Kidney epithelial cell (primary cell): ENCODE results near the gene H19. TPM values are rescaled to one million over a fixed set of nuclear protein-coding genes. Genes with fewer than 3 reads are reported as not detected.

Experiments used
- DNase-seq: peaks from one replicate; pipeline ENCODE4 v3.0.0-alpha.2; 2010; ENCODE audit warnings: low read depth
- H3K27me3 ChIP-seq: 2 replicates; pipeline ENCODE4 v1.6.0; 2011; ENCODE audit warnings: low read length; ENCODE audit not compliant: control insufficient read depth, insufficient read depth
- H3K36me3 ChIP-seq: 2 replicates; pipeline ENCODE4 v1.5.1; 2011; ENCODE audit warnings: low read length; ENCODE audit not compliant: control insufficient read depth, insufficient read depth
- H3K4me3 ChIP-seq: 2 replicates; pipeline ENCODE4 v1.5.1; 2011; ENCODE audit warnings: low read depth, mild to moderate bottlenecking, control low read depth, low read length
- CTCF ChIP-seq: IDR thresholded peaks from 2 replicates; pipeline ENCODE4 v1.5.1; 2011; ENCODE audit warnings: mild to moderate bottlenecking, moderate library complexity, low read length, control low read depth, inconsistent platforms; ENCODE audit not compliant: insufficient read depth, poor library complexity, severe bottlenecking
- total RNA-seq: library from RNA; depleted of rRNA; stranded (reverse); fragments of >200 nt; gene quantifications from 2 replicates; pipeline ENCODE4 v1.2.3, GENCODE V29; 2015

H19 gene
- total RNA-seq, 1 donor from 2014 or later = 78.8 TPM

GRCh38 chr11:2031058-2031457 lies 33.4 kb upstream of the H19 start:
- H3K36me3 ChIP-seq = no peaks in the 10 kb centered on the region
- DNase-seq = no peak

GRCh38 chr11:2027708-2028107 lies 30.1 kb upstream of the H19 start:
- Histone ChIP-seq H3K4me3 (no peak overlapping the region), H3K27me3 (no peaks in the 10 kb centered on the region), H3K36me3 (no peaks in the 10 kb centered on the region)
- no peak for TF ChIP-seq CTCF
- no peak for DNase-seq

More at GRCh38 chr11:2031058-2031457, 33.4 kb upstream of the H19 start:
- H3K4me3 ChIP-seq = no peak overlapping the region
- no peaks in the 10 kb centered on the region for H3K27me3 ChIP-seq
- no peak for TF ChIP-seq CTCF

DNA sequence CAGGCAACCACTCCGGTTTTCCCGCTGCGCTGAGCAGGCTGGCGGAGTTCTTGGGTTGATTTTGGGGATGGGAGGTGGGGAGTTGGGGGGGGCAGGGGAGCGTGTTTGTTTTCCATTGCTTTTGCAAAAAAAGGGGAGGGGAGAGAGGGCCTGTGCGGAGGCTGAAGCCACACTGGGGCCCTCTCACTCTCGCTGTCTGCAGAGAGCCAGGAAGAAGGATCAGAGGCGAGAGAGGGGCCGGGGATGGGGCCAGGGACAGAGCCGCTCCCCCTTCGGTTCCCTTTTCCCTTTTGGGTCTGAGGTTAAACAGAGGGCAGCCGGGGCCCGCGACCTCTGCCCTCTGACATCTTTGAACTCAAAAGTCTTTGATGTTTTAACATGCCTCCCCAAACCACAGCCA lies 17.4 kb upstream of the H19 start:
- H3K27me3 ChIP-seq = no peaks in the 10 kb centered on the region

GRCh38 chr11:2012440-2012839 lies 14.8 kb upstream of the H19 start:
- DNase-seq = no peak
- Histone ChIP-seq H3K27me3 (no peaks in the 10 kb centered on the region), H3K4me3 (no peak overlapping the region), H3K36me3 (no peaks in the 10 kb centered on the region)
- no peak for TF ChIP-seq CTCF

More for the DNA sequence above, 17.4 kb upstream of the H19 start:
- TF ChIP-seq CTCF = no peak
- no peaks in the 10 kb centered on the region for H3K36me3 ChIP-seq
- H3K4me3 ChIP-seq = no peak overlapping the region
- DNase-seq = no peak

GRCh38 chr11:2004466-2004865 lies 6.8 kb upstream of the H19 start:
- DNase-seq = no peak
- Histone ChIP-seq H3K4me3 (no peak overlapping the region), H3K27me3 (no peaks in the 10 kb centered on the region), H3K36me3 (no peaks in the 10 kb centered on the region)
- TF ChIP-seq CTCF = no peak

DNA sequence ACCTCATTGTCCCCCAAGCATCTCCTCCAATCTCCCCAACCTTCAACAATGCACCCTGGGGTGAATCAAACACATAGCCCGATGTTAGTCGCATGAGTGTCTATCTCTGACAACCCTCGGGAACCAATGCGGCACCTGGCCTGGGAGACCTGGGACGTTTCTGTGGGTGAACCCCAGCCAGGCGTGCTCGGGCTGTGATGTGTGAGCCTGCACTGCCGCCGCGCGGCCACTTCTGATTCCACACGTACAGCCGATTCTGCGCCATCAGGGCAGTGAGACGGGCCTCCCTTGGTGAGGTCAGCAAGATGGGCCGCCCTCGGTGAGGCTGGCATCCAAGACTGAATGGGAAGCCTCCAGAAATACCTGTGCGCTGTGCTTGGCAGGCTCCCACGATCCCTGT lies 5.2 kb upstream of the H19 start:
- DNase-seq = no peak
- no peaks in the 10 kb centered on the region for H3K36me3 ChIP-seq
- TF ChIP-seq CTCF = no peak

More for the DNA sequence above, 5.2 kb upstream of the H19 start:
- Histone ChIP-seq H3K27me3 (no peaks in the 10 kb centered on the region), H3K4me3 (no peak overlapping the region)
